ENCODE data around the gene KRT9.

The KRT9 gene

DNA sequence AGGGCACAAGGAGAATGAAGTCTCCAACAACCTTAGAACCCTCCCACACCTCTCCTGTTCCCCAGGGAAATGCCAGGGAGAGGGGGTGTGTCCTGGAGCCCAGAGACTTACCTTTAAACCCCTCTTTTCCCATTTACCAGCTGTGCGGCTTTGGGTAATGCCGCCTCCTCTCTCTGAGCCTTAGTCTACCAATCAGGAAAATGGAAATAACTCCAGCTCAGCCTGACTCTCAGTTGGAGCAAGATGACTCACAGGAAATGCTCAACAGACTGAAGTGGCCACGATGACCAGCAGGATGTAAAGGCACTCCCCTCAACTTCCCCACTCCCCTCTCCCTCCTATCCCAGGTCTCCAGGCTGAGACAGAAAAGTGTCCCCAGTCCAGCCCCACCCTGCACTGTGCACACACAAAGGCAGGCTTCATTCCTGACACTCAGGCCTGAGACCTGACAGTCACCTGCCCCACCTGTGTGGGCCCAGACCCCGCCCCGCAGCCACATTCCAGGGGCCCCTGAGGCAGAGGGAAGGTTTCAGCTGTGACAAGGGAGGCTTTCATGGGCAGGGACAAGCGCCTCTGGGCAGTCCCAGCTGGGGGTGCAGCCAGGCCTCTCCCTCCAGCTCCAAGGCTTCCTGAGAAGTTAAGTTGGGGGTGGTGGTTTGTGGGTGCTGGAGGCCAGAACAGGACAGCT is 50.1 kb downstream of the KRT9 start:
- peaks cover 10% of the 10 kb centered on the region for H3K27me3 ChIP-seq (replicated peaks; ENCODE audit: control insufficient read depth, insufficient read depth, low read length)
- H3K4me1 ChIP-seq (ENCODE audit: control insufficient read depth, insufficient read depth, low read length): peaks cover 4% of the 10 kb centered on the region
- H3K9ac ChIP-seq (ENCODE audit: low read length): no peak overlapping the region
- no peaks in the 10 kb centered on the region for H3K9me3 ChIP-seq (ENCODE audit: control insufficient read depth, low read length)
- no peaks in the 10 kb centered on the region for H3K36me3 ChIP-seq (ENCODE audit: control insufficient read depth, insufficient read depth, low read length, severe bottlenecking)
- peak; percentile 46 for DNase-seq (ENCODE audit: low read depth)
- H3K4me3 ChIP-seq (ENCODE audit: low read length): no peak overlapping the region

DNA sequence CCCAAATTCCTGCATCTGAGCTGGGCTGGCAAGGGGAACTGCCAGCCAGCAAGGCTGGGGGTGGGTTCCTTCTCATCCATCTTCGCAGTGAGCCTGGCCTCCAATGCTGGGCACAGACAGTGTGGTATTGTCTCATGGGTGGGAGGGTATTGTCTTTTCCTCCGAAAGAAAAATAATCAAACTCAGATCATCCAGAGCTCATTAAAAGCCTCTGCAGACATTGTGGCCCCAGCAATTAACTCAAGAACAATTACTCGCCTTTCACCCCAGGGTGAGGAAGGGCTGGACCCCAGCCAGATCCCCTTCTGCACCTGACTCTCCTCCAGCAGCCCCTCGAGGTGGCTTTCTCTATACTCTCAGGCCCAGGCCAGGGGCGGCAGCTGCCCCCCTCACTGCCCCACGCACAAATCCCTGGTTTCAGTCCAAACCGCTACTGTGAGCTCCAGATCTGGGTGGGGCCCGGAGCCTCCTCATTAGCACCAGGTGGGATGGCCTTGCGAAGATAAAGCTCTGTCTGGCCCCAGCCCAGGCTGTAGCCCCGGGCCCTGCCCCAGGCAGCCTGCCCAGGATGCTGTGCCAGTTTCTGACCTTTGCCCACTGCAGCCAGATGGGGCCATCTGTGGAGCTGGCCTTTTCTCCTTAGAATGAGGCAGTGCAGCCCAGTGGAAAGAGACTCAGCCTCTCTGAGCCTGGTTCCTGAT is 50.9 kb downstream of the KRT9 start:
- no peak overlapping the region for H3K9ac ChIP-seq (ENCODE audit: low read length)
- H3K9me3 ChIP-seq (ENCODE audit: control insufficient read depth, low read length): no peaks in the 10 kb centered on the region
- peaks cover 9% of the 10 kb centered on the region for H3K27me3 ChIP-seq (replicated peaks; ENCODE audit: control insufficient read depth, insufficient read depth, low read length)
- no peak for DNase-seq (ENCODE audit: low read depth)
- H3K4me1 ChIP-seq (ENCODE audit: control insufficient read depth, insufficient read depth, low read length): peaks cover 4% of the 10 kb centered on the region
- no peak overlapping the region for H3K4me3 ChIP-seq (ENCODE audit: low read length)
- H3K36me3 ChIP-seq (ENCODE audit: control insufficient read depth, insufficient read depth, low read length, severe bottlenecking): no peaks in the 10 kb centered on the region

DNA sequence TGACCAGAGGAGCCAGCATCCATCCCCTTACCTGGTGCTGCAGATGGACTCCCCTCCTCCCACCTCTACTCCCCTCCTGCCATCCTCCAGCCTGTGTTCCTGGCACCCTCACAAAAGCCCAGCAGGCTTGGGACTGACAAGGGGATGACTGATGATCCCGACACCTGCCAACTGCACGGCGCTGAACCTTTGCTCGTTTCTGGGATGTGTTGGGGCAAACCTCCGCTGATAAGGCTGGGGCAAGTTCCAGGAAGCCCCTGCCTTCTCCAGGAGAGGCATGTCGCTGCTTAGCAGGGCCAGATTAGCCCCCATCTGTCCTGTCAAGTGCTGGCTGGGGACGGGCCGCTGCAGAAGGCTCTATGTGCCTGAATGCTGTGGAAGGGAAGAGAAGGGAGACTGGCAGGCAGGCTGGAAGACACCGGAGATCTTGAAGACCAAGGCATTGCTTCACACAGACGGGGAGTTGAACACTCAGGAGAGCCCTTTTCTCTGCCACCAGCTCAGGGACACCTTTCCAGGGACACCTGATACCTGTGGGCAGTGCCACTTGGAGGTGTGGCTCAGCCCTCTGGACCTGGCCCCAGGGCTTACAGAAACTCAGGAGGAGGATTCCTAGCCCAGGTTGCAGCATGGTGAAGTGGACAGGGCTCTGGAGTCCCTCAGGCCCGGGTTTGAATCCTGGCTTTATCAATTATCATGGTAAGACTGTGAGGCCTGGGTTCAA is 52.2 kb downstream of the KRT9 start:
- no peak for DNase-seq (ENCODE audit: low read depth)
- H3K9me3 ChIP-seq (ENCODE audit: control insufficient read depth, low read length): no peaks in the 10 kb centered on the region
- H3K4me1 ChIP-seq (ENCODE audit: control insufficient read depth, insufficient read depth, low read length): peaks cover 4% of the 10 kb centered on the region
- no peaks in the 10 kb centered on the region for H3K36me3 ChIP-seq (ENCODE audit: control insufficient read depth, insufficient read depth, low read length, severe bottlenecking)
- no peak overlapping the region for H3K4me3 ChIP-seq (ENCODE audit: low read length)
- H3K9ac ChIP-seq (ENCODE audit: low read length): no peak overlapping the region
- peaks cover 12% of the 10 kb centered on the region for H3K27me3 ChIP-seq (replicated peaks; ENCODE audit: control insufficient read depth, insufficient read depth, low read length)

DNA sequence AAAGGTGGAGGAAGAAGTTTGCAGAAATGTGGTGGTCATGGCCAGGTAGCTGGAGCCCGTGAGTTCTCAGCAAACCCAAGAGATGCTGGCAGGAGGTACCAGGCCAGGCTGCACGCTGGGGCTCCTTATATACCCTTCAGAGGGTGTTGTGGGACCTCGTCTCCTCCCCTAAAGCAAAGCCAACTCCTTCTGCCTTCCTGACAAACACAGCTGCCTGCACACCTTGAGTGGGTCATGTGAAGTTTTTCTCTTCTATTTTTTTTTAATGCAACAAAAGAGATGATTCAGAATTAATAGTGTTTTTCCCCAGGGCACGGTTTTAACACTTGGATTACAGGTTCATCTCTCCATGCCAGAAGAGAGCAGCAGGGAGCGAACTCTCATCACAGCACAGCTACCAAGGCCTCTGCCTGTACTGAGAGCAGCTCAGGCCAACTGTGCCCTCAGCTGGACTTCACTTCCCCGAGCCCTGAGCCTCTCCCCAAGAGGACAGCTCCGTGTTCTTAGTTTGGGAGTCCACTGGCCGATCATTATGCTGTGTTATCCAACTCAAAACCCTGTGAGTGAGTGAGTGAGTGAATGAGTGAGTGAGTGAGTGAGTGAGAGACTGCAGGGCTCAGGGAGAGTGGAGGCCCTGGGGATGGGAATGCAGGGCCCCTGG is 52.9 kb downstream of the KRT9 start, which contains the start of gene KRT15:
Gene KRT15 (minus strand): TSS at position 102 of the 661 bp plus-strand sequence. CDS start 63 bp downstream, at position 39.
- no peak within 1 kb of the TSS for H3K4me3 ChIP-seq (ENCODE audit: low read length)
- H3K27me3 ChIP-seq (replicated peaks; ENCODE audit: control insufficient read depth, insufficient read depth, low read length): peaks cover 15% of the 10 kb centered on the region
- no peaks in the 10 kb centered on the region for H3K9me3 ChIP-seq (ENCODE audit: control insufficient read depth, low read length)
- no peaks in the 10 kb centered on the region for H3K36me3 ChIP-seq (ENCODE audit: control insufficient read depth, insufficient read depth, low read length, severe bottlenecking)
- DNase-seq (ENCODE audit: low read depth): no peak
- H3K9ac ChIP-seq (ENCODE audit: low read length): no peak within 1 kb of the TSS
- H3K4me1 ChIP-seq (ENCODE audit: control insufficient read depth, insufficient read depth, low read length): peaks cover 4% of the 10 kb centered on the region

DNA sequence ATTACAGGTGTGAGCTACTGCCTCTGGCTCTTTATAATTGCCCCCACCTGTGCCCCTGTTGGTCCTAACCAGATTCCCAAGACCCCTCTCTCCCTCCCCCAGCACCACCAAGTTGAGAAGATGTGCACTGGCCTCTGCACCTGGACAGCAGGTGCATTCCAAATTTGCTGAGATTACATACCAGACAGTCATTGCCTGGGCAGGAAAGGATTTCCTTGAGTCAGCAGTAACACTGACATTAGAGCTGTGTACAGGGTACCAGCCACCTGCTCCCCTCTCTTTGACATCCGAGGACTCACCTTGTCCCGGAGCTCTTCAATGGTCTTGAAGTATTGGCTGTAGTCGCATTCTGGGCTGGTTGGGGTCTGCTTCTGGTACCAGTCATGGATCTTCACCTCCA is 53.8 kb downstream of the KRT9 start:
- no peak overlapping the region for H3K9ac ChIP-seq (ENCODE audit: low read length)

GRCh38 chr17:41516830-41517283 is 55.0 kb downstream of the KRT9 start:
- Histone ChIP-seq H3K4me1 (ENCODE audit: control insufficient read depth, insufficient read depth, low read length) (peaks cover 4% of the 10 kb centered on the region), H3K36me3 (ENCODE audit: control insufficient read depth, insufficient read depth, low read length, severe bottlenecking) (no peaks in the 10 kb centered on the region)

More for the DNA sequence above, 53.8 kb downstream of the KRT9 start:
- Histone ChIP-seq H3K4me1 (ENCODE audit: control insufficient read depth, insufficient read depth, low read length) (peaks cover 4% of the 10 kb centered on the region), H3K4me3 (ENCODE audit: low read length) (no peak overlapping the region), H3K27me3 (replicated peaks; ENCODE audit: control insufficient read depth, insufficient read depth, low read length) (peaks cover 18% of the 10 kb centered on the region), H3K9me3 (ENCODE audit: control insufficient read depth, low read length) (no peaks in the 10 kb centered on the region), H3K36me3 (ENCODE audit: control insufficient read depth, insufficient read depth, low read length, severe bottlenecking) (no peaks in the 10 kb centered on the region)
- DNase-seq (ENCODE audit: low read depth): no peak

GRCh38 chr17:41516147-41516829 is 55.6 kb downstream of the KRT9 start:
- Histone ChIP-seq H3K27me3 (replicated peaks; ENCODE audit: control insufficient read depth, insufficient read depth, low read length) (peaks cover 20% of the 10 kb centered on the region), H3K4me3 (ENCODE audit: low read length) (no peak overlapping the region), H3K36me3 (ENCODE audit: control insufficient read depth, insufficient read depth, low read length, severe bottlenecking) (no peaks in the 10 kb centered on the region), H3K4me1 (ENCODE audit: control insufficient read depth, insufficient read depth, low read length) (no peaks in the 10 kb centered on the region), H3K9me3 (ENCODE audit: control insufficient read depth, low read length) (no peaks in the 10 kb centered on the region), H3K9ac (ENCODE audit: low read length) (no peak overlapping the region)
- no peak for DNase-seq (ENCODE audit: low read depth)

More at GRCh38 chr17:41516830-41517283, 55.0 kb downstream of the KRT9 start:
- peaks cover 18% of the 10 kb centered on the region for H3K27me3 ChIP-seq (replicated peaks; ENCODE audit: control insufficient read depth, insufficient read depth, low read length)
- H3K4me3 ChIP-seq (ENCODE audit: low read length): no peak overlapping the region
- H3K9ac ChIP-seq (ENCODE audit: low read length): no peak overlapping the region
- no peak for DNase-seq (ENCODE audit: low read depth)
- H3K9me3 ChIP-seq (ENCODE audit: control insufficient read depth, low read length): no peaks in the 10 kb centered on the region
